Coronary artery (tissue), 2 donors: ENCODE results near the gene MEST.

ENCODE experiments used
- DNase-seq: peaks from one replicate; pipeline ENCODE4 v3.0.0-alpha.2; 2017; ENCODE audit warnings: low spot score
- H3K27ac ChIP-seq, 2 donors: fragments of 200-600 bp; sonication (generic); one replicate each; pipeline ENCODE4 v1.5.1; 2016 to 2019
- H3K4me3 ChIP-seq: fragments of 200-600 bp; sonication (generic); 2 replicates; pipeline ENCODE4 v1.5.1; 2016; ENCODE audit warnings: mild to moderate bottlenecking, moderate library complexity
- TF ChIP-seq, protein P1 (sequence below): fragments of 200-600 bp; sonication (generic); IDR thresholded peaks from one replicate; pipeline ENCODE4 v1.5.1; 2019; ENCODE audit warnings: antibody characterized with exemption

The MEST gene

DNA sequence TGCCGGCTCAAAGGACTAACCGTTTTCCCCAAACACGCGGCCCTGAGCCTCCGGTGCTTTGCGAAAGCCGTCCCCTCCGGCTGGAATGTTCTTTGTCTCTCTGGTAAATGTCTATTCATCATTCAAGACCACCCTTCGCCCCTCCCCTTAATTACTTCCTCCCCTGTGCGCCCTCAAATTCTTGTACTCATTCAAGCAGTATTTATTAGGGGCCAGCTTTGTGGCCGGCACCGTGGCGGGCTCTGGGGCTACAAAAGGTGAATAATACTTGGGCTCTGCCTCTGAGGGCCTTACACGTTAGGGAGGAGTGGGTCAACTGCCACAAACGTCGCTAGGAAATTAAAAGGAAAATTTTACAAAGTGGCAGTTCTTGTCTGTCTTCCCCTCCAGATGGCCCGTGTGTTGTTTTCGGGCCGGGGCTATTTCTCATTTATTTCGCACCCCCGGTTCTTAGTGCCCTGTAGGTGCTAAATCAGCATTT, 1.5 kb upstream of the MEST start:
- H3K27ac ChIP-seq, result no peak overlapping the region
- no peak for DNase-seq

DNA sequence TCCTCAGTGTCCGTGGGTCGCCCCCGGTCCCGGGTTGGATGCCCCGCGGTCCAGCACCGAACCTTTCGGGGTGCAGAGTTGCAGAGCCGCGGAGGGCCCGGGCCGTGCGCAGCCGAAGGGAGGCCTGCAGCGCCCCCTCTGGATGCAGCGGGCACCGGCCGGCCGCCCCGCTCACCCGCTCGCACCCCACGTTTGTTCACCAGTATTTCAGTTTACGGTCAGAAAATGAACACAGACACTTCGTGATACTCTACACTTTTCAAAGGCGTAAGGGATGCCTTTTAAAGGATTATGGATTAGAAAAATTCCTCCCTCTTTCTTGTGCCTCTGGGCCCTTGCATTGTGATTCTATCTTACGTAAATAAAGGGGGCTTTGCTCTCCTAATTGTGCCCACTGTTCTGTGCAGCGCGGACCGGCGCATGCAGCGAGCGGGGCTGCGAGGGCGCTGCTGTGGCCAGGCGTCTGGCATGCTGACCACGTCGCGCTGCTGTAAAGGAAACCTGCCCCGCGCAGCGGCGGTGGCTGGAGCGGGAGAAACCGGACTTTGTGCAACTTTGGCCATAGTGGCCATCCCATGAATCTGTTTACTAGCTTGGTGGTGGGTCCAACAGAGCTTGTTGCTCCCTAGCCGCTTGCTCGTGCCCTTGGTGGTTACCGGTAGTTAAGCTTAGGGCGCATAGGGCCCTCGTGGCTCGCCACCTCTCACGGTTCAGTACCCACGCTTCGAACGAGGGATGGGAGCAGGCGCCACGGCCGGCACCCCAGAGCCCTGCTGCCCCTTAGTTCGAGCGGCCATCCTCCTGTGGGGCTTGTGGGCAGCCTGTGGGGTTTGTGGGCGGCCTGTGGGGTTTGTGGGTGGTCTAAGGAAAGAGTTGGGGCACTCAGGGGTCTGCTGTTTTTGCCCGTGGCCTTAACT, 739 bp upstream of the MEST start:
- DNase-seq, result no peak

More for the DNA sequence above, 1.5 kb upstream of the MEST start:
- peak overlapping the region; percentile 73 for H3K4me3 ChIP-seq
- TF ChIP-seq, protein P1, sequence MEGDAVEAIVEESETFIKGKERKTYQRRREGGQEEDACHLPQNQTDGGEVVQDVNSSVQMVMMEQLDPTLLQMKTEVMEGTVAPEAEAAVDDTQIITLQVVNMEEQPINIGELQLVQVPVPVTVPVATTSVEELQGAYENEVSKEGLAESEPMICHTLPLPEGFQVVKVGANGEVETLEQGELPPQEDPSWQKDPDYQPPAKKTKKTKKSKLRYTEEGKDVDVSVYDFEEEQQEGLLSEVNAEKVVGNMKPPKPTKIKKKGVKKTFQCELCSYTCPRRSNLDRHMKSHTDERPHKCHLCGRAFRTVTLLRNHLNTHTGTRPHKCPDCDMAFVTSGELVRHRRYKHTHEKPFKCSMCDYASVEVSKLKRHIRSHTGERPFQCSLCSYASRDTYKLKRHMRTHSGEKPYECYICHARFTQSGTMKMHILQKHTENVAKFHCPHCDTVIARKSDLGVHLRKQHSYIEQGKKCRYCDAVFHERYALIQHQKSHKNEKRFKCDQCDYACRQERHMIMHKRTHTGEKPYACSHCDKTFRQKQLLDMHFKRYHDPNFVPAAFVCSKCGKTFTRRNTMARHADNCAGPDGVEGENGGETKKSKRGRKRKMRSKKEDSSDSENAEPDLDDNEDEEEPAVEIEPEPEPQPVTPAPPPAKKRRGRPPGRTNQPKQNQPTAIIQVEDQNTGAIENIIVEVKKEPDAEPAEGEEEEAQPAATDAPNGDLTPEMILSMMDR, result no peak

DNA sequence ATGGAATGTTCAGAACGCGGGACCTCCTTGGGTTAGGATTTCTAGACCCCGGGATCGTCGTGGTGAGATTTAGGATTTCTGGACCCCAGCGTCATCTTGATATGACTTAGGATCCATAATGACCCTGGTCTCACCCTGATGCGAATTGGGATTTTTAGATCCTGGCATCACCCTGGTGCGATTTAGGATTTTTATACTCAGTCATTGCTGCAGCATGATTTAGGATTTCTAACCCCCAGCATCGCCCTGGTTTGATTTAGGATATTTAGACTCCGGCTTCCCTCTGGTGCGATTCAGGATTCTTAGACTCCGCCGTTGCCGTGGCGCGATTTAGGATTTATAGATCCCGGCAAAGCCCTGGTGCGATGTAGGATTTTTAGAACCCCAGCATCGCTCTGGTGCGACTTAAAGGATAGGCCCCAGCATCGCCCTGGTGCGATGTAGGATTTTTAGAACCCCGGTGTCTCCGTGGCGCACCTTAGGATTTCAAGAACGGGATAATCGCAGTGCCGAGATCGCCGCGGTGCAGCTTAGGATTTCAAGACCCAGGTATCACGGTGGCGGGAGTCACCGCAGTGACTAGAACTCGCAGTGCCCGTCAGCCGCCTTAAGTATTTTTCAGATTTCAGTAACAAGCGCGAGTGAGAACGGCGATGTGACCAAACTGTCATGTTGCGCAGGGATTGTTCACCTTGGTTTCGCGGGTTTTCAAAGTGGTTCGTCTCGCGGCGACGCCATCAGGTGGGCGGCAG, 814 bp downstream of the MEST start:
- no peak for DNase-seq
- Histone ChIP-seq H3K27ac (no peak overlapping the region), H3K4me3 (peak overlapping the region; percentile 73)
- TF ChIP-seq, protein P1, result no peak

More for the DNA sequence above, 739 bp upstream of the MEST start:
- TF ChIP-seq, protein P1, result peak; percentile 34
- Histone ChIP-seq H3K4me3 (peak overlapping the region; percentile 73), H3K27ac (no peak overlapping the region)

DNA sequence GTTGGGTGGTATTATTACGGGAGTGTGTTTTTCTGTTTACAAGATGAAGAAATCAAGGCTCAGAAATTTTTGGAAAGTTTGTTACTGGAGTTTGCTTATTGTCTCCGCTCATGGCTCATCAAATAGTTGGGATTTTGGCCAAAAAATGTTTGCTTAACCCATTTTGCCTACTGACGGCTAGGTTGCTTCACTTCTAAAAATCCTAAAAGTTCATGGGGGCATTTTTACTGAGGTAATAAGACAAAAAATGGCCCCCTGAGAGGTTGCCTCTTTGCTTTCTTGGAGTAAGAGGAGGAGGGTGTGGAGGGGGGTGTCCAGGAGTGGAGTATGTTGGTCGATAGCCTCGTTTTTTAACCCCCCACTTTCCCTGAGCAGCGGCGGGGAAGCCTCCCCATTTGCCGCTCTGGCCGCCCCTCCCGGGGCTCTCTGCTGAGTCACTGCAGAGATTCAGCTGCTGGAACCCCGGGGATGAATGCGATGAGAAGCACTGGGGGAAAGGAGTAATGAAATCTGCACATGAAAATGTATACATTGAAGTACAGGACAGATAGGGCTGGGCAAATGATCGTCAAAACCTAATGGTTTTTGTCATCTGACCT, 1.5 kb downstream of the MEST start:
- H3K4me3 ChIP-seq, result peak overlapping the region; percentile 73
- DNase-seq, result no peak
- no peak overlapping the region for H3K27ac ChIP-seq
- TF ChIP-seq, protein P1, result no peak

DNA sequence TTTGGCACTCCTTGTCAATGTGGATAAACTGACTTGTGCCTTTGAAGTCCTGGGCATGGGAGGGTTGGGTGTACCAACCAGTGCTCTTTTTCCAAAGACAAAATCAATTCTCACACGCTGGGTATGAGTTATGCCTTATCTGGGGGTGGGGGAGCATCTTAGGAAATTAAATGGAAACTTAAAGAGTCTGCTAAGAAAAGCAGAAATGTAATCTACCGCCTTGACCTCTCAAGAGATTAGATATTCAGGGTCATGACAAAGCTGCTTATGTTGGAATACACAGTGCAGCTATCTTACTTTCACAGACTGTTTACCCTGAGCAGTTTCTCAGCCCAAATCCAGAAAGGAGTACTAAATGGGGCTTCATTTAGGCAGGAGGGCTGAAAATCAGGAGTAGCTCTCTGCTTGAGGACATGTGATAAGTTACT, 2.6 kb downstream of the MEST start:
- no peak for DNase-seq
- TF ChIP-seq, protein P1, result no peak
- H3K27ac ChIP-seq, result no peak overlapping the region
- peak overlapping the region; percentile 73 for H3K4me3 ChIP-seq

DNA sequence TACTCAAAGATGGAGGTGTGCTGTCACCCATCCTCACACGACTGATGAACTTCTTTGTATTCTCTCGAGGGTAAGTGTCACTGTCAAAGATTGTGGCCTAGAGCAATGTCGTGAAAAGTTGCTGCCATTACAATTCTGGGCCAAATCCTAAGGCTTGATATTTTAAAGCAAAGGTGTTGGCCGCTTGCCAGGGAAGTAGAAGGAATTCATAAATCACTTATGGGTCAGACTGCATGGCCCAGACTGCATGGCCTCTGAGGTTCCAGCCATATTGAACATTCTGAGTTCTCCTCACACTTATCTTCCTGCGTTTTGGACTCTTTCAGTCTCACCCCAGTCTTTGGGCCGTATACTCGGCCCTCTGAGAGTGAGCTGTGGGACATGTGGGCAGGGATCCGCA, 8.6 kb downstream of the MEST start:
- no peak for DNase-seq
- TF ChIP-seq, protein P1, result no peak
- no peak overlapping the region for H3K27ac ChIP-seq

More for the DNA sequence above, 8.6 kb downstream of the MEST start:
- H3K4me3 ChIP-seq, result no peak overlapping the region
